ENCODE measurements around the gene PUS1.

DNA sequence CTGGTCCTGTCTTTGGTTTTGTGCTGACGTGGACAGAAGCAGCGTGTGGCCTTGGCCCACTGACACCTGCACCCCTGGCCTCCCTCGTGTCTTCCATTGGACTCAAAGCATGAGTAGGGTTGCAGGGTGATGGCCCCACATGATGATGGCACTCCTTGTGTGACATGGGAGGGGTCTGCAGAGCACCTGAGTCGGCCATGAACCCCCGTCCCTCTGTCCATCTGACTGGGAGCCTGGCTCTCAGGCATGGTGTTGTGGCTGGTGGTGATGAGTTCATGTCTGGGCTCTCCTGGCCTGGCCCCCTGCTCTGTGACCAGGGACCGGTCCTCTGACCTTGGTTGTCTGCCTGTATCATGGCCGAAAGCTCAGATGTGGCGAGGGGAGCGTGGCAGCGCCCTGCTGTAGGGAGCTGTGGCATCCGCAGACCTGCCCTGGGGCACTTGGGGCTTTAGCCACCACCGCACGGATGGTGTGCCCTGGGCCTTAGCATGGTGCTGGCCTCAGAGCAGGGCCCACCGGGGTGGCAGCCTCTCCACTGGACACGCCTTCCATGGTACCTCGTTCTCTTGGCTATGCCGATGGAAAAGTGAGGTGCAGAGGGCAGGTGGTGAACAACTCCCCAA is 17.9 kb upstream of the PUS1 start:
- TF ChIP-seq, protein P1, sequence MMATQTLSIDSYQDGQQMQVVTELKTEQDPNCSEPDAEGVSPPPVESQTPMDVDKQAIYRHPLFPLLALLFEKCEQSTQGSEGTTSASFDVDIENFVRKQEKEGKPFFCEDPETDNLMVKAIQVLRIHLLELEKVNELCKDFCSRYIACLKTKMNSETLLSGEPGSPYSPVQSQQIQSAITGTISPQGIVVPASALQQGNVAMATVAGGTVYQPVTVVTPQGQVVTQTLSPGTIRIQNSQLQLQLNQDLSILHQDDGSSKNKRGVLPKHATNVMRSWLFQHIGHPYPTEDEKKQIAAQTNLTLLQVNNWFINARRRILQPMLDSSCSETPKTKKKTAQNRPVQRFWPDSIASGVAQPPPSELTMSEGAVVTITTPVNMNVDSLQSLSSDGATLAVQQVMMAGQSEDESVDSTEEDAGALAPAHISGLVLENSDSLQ (IDR thresholded peaks at IDR 0.05) = no peak
- TF ChIP-seq ZNF274 (IDR thresholded peaks at IDR 0.05; ENCODE audit: insufficient read depth, insufficient read length) = no peak

Data from GM12878 (cell line).